ENCODE results near the gene EPB41L4A.

Gene EPB41L4A

DNA sequence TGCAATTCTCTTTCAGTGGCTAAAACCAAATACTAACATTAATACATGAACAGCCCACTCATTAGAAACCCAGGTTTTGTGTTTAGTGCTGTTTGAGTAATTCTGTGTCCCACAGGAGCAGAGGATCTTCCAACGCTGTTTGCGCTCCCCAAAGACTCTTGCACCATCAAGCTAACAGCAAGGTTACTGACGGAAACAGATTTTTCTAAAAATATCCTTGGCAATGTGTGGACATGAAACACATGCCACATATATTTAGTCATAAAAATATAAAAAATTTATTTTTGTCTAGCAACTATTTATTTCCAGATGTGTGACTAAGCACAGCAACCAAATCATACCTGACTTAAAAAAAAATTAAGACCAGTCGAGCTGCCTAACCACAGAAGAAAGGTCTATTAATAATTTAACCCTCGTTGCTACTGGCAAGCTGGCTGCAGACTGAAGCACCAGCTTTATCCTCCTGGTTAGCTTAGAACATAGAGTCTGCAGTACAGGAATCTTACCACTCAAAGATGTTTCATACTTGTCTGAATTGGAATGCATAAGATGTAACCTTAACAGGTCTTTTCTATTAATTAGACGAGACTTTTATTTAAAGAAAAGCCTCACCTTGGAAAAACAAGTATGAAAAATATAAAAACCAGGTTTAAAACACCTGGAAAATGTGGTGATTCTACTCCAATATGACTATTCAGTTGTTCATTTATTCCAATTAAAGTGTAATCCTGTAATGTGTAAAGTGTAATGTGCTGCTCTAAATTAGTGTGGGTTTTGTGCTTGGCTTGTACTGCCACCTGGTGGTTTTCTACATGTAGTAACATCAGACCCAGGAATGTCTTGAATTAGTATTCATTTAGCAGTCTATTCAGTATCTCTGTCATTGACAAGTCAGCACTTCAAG, 272.5 kb downstream of the EPB41L4A start:
- DNase-seq, result peak; percentile 85 to 87

DNA sequence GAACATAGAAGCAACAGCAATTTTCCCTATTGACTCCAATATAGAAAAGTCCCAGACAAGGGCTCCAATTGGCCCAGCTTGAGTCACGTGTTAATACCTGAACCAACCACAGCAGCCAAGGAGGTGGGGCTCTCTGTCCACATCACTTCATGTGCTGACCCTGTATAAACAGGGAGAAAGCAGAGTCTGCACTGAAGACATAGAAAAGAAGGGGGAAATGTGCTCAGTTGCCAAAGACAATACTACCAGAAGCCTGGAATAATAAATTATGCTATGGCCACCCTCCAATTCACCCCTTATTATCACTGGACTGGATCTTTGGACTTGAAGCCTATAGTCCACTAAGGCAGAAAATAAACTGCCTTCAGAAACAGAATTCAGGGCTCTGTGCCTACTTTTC, 275.4 kb downstream of the EPB41L4A start:
- no peak for DNase-seq

DNA sequence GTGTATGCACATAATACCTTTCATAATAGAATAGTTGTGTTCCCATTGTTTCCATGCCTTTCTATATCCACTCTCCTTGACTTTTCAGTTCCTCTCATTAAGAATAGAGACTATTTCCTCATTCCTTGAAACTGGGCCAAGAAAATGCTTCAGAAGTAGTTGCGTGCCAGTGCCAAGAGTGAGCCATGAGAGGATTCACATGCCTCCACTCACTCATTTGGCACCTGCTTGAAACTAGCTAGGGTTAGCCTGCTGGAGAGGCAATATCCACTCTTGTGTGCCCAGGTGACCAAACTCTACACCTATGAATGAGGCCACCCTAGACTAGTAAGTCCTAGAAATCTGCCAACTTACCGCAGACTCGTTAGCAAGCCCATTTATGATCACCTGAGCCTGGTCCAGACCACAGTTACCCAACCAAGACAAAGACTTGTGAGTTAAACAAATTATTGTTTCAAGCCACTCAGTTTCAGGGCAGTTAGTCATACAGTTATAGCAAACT, 276.3 kb downstream of the EPB41L4A start:
- DNase-seq, result no peak

DNA sequence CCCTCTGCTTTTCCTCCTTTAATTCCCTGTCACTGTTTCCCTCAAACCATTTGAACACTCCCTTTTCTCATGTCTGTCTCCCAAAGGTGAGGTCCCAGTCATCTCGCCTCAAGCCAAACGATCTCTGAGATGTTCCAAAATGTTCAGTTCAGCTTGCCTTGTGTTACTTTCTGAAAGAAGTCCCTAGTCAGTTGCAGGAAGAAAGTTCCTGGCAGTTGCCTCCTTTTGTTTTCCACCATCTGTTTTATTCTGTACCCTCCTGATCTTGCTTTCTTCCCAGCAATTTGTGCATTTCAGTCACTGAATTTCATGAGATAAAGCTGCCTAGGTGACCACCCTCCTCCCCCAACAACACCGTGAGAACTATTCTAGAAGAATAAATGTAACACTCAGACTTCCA, 277.5 kb downstream of the EPB41L4A start:
- DNase-seq, result no peak

DNA sequence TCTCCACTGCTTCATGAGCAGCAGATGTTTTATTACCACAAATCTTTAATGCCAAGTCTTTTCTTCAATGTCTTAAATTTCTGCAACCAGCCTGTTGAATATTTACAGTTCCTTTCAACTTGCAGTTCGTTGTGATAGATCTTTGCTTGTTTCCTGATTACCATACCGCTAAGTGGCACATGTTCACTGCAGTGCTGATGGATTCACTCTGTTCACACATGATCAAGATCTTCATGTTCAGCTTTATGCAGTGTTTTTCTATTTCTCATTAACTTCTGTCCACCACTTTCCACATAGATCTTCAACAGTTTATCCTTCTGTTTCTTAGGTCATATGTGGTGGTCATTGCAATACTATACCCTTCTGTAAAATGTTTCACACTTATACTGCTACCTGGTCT, 280.6 kb downstream of the EPB41L4A start:
- DNase-seq, result no peak

DNA sequence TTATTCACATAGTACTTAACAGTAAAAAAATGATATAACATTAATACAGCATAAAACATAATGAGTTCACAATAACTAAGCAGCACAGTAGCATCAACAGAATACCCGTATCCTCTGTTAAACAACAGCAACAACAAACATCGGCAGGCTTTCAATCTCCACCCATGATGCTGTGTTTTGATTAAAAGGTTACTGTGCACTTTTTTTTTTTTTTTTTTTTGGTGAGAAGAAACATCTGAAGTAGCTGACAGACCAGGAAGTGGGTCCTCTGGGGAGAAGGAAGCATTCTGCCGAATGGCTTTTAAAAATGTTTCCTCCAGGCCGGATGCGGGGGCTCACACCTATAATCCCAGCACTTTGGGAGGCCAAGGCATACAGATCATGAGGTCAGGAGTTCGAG, 282.3 kb downstream of the EPB41L4A start:
- no peak for DNase-seq

DNA sequence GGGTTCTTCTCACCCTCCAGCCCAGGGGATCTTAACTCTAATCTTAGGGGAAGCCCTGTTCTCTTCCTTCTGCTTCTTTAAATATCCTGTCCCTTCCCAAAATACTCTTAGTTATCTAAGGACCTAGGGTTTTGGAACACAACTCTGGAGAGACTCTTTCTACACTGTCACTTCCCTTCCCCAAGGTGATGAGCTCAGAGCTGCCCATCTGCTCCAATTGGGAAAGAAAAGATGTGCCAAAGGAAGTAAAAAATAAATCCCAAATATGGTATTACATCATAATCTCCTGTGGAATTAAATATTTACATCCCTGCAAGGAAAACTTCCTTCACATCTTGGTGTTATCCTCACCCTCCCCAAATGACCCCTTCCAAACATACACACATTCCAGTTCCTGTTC, 291.2 kb downstream of the EPB41L4A start:
- DNase-seq, result no peak

DNA sequence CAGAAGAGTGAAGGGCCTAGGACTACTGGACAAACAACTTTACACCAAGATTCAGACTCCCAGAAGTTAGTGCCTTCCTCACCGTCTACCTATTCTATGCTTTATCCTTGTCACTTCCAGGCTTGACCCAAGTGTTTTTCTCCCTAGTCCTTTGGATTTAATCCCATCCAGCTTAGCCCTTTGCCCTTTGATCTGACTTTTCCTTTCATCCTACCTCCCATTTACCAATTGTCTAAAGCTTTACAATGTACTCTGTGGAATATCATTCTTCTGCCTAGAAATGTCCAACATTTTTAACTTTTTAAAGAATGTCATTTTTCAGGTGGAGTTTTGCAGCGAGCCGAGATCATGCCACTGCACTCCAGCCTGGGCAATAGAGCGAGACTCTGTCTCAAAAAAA, 292.1 kb downstream of the EPB41L4A start:
- no peak for DNase-seq

DNA sequence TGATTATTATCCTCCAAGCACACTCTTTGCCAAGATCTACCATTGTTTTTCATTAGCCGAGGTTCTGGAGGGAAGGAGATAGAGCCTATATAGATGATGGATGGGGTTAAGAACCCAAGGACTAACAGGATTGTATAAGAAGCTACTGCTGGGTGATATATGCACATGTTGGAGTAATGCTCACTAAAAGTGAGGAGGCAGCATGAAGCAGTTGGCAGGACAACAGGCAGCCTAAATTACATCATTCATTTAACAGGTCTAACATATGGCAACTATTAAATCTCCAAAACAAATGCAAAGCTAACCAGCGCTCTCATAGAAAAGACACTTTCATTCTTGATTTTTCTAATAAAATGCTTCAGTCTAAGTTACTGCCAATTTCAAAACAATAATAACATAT, 293.2 kb downstream of the EPB41L4A start:
- no peak for DNase-seq

DNA sequence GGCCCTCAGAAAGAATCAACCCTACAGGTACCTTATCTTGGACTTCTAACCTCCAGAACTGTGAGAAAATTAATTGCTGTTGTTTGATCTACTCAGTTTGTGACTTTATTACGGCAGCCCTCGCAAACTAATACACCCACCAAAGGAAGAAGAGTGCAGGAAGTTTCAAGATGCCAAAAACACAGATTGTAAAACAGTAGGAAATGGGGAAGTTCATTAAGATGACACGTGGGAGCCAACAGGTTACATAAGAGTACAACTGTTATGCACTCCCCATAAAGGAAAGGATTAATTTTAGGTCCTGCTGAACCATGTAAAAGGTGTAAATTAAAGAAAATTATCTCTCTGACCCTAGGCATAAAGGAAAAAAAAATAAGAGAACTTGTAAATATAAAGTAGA, 294.3 kb downstream of the EPB41L4A start:
- DNase-seq, result peak; percentile 53 to 70

DNA sequence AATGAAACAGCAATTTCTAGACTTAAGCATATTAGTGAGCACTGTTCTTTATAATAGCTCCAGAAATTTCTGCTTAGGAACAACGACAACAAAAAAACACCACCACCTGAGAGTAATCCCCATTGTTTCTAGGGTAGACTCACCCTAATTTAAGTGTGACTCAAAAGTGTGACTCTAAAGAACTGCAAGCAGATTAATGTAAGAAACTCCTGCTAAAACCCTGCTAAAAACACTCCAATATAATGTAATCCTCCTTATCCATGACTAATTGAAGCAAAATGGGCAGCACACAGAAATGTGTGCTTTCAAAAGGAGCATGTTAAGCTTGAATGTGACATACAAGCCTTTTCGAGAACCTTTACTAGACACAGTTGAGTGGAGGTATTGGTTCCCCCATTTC, 296.0 kb downstream of the EPB41L4A start:
- no peak for DNase-seq

DNA sequence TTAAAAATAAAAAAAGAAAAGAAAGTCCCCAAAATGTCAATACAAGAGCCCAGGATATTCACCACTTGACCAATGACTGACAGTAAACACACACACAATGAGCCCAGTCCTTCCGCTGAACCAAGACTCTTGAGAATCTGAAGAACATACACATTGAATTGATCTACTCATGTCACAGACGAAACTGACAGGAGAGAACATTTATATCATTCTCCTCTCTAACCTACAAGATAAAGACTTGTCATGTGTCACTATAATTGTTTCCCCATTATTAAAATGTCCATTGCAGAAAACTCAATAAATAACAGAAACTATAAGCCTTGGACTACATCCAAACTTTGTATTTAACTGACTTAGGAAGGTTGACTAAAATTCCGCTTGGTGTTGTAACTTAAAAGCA, 296.7 kb downstream of the EPB41L4A start:
- no peak for DNase-seq

DNA sequence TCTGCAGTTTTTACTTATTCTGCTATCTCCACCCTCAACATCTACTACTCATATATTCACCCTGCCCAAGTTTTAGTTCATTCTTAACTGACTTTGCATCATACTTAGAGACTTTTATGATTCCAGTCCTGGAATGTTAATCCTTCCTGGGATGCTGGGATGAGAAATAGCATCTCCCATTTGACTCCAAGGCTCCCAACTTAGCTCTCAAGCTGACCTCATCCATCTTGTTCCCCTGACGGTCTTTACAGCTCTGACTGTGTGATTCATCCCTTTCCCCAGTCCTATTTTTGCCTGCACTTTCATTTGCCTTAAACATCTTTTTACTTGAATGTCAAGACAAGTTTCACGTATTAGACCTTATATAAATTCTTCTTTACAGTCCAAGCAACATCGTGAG, 297.8 kb downstream of the EPB41L4A start:
- DNase-seq, result no peak

DNA sequence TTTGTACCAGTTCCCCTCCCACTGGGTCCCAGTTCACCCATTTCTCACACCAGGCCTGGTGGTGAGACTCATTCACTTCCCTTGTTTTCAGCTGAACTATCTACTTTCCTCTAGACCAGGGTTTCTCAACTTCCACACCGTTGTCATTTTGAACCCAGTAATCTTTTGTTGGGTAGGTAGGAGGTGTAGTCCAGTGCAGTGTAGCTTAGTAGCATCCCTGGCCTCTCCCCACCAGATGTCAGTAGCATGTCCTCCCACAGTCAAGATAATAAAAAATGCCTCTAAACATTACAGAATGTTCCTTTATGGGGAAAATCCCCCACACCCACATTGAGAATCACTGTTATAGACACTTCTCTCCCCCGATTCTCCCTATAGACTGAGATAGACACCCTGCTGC, 299.1 kb downstream of the EPB41L4A start:
- DNase-seq, result peak; percentile 49 to 53

DNA sequence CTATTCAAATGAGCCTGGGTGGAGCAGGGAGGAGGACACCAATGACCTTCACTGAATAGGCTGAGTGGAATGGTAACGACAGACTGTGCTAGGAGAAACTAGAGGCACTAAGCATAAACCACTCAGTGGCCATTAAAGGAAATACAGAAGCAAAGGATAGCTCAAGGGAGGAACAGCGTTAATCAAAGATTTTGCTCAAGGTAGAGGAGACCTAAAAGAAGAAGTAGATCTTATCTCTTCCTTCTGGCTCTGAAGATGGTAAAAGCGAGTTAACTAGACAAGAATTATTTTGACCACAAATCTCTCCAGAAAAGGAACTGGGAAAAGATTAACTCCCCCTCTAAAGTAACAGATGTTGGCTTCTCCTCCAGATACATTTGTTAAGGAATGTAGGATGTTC, 299.6 kb downstream of the EPB41L4A start:
- peak; percentile 84 to 92 for DNase-seq

DNA sequence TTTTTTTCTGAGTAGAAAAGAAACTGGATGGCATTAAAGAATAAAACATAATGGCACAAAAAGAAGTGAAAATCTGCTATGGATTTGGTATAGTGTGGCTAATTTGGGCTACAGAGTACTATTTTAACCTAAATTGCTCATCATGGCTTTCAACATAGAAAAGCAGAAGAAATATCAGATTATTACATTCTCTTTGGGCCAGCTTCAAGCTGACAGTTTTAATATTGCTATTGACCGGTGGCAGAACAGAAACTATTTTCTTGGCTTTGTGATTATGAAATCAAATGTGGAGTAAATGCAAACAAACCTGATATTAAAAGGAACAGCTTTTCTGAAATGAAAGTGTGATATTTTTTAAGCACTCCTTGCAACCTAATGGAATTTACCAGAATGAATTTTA, 301.5 kb downstream of the EPB41L4A start:
- no peak for DNase-seq

DNA sequence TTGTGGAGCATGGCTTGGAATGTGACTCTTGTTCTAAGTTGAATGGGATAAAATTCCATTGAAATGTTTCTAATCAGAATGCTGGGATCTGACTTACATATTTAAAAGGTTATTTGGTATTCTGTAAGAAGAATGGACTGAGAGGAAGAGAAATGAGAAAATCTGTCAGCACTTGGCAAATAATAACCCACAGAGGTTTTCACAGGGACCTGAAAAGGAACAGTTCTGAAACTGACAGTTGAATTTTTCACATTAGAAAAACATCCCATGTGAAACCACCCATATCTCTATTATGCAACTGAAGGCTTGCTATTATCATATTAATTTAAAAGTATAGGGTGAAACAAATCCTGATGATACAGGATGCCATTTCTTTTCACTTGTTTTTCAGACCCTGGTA, 302.7 kb downstream of the EPB41L4A start:
- DNase-seq, result no peak

DNA sequence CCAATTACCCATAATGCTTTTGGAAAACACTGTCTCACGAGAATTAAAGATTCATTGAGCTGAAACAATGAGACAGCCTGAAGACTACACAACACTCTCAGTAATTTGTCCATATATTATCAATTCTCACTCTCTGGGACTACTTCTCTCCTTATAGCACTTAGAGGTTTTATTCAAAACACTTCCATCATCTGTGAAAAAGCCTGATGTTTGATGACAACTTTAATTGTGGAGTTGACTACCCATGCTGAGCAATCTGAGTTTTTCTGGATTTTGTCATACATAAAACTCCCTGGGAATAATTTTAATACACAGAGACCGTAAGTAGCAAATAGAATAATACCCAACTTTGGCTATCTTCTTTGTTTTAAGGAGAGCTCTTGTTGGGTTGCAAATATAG, 305.5 kb downstream of the EPB41L4A start:
- DNase-seq, result no peak
